HG03097 (cell line): ENCODE measurements around the gene IFIT5.
A peak's percentile ranks its signal among the peaks of the same experiment; 100 is the strongest.
"Not testable (repeated sequence)": the region's sequence is repeated elsewhere in the genome, so short reads cannot be mapped to it uniquely, and the experiment has no call there.

Source experiments
- ATAC-seq: cut with Tn5 transposase; IDR thresholded peaks from one replicate; pipeline ENCODE4 v1.9.1; 2021; ENCODE audit not compliant: unreplicated experiment, low FRiP score

IFIT5 gene, protein sequence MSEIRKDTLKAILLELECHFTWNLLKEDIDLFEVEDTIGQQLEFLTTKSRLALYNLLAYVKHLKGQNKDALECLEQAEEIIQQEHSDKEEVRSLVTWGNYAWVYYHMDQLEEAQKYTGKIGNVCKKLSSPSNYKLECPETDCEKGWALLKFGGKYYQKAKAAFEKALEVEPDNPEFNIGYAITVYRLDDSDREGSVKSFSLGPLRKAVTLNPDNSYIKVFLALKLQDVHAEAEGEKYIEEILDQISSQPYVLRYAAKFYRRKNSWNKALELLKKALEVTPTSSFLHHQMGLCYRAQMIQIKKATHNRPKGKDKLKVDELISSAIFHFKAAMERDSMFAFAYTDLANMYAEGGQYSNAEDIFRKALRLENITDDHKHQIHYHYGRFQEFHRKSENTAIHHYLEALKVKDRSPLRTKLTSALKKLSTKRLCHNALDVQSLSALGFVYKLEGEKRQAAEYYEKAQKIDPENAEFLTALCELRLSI

DNA sequence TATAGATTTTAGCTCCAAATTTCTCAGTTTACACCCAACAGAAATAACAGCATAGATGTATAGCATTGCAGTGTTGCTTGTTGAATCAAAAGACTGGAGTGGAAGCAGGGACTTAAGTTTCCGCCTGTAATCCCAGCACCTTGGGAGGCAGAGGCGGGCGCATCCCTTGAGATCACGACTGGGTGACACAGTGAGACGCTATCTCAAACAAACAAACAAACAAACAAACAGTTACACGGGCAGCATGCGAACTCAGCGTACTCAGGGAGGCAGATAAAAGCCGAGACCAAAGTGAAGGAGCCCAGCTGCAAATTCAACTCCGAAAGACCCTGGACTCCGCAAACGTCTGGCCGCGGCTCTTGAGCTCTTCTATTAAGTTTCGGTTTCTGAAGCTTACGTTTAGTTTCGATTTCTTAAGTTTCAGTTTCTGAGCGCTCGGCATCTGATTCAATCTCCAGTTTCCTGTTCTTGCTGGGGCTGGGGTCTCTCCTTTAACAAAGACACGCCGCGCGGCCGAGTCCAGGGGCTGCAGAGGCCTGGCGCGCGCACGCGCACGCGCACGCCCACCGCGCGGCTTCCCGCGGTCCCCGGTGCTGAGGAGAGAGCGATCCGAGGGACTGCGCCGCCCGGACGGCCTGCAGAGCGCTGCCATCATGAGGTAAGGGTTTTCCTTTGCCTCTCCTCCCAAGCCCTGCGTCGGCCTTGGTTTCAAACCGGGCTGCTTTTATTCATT lies at the start of gene IFIT5:
Gene IFIT5, plus strand, starts transcription at position 423 of the 733 bp plus-strand sequence. Its CDS starts 231 bp downstream, at position 654.
- ATAC-seq, result peak; percentile 71

- ATAC-seq, result peak; percentile 56
These were observed 46.8 kb upstream of the IFIT5 start for GRCh38 chr10:89367529-89367928.

- no peak for ATAC-seq
These were observed 46.2 kb upstream of the IFIT5 start for GRCh38 chr10:89368129-89368528.

- ATAC-seq, result no peak
These were observed 44.9 kb upstream of the IFIT5 start for GRCh38 chr10:89369156-89370105.

DNA sequence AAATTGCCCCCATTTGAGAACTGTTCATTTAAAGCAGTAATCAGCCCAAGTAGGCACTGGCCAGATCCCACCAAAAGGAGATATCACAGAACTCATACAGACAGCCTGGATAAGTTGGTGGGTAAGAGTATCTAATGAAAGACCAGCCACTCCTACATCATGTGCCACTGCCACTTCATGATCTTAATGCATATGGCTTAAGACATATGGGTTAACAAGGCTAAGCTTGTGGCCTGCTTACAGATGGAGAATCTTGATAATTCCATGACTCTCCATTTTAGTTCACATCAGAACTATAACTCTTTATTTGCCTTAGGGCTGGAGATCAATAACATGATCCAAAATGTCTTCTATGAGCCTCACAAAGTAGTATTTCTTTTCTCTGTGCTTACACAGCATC lies 43.3 kb upstream of the IFIT5 start:
- no peak for ATAC-seq

- ATAC-seq, result no peak
These were observed 42.4 kb upstream of the IFIT5 start for GRCh38 chr10:89371987-89372386.

DNA sequence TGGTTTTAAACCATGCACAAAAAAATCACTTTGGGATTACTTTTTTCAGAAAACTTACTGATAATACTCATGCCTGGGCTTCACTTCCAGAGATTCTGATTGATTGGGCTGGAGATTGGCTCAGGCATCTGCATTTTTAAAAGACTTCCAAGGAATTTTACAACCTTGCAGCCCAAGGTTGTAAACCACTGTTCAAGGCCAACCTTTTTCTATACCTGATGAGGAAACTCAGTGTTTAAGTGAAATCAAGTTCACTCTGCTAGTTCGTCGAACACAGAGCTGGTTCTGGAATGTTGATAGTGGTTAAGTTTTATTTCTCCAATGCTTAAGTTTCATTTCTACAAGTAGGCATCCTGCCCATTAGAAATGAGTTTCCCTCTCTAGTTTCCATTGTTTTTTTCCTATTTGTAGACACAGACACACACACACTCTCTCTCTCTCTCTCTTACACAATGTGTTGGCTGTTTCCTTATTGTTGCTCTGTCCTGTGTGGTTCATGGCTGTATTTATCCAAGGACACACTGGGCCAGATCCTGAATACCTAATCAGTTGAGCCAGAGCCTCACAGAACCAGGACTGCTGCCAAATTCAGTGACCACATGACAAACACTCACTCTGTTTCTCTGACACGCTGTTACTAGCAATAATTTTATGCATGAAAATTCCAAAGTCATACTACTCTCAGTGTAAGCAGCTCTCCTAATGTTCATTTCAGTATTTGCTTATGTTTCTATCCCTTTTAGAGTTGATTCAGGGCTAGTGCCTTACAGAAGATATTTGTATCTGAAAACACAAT lies 40.3 kb upstream of the IFIT5 start:
- no peak for ATAC-seq

DNA sequence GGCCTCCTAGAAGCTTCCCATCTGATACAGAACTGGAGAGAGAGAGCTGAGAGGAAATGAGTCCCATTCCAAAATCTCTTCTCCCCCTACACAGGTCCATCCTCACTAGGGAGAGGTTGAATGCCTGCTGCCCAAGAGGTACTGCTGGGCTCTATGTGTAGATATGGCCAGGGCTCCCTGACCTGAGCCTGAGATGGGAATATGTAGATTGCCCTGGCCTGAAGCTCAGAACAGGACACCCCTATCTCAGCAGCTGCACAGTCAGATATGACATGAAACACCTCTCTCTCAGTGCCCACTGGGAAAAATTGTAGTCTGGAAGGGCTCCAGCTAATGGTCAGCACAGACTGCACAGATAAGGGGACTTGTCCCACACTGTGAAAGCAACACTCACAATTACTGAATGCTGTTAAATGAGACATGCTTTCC lies 39.6 kb upstream of the IFIT5 start:
- no peak for ATAC-seq

DNA sequence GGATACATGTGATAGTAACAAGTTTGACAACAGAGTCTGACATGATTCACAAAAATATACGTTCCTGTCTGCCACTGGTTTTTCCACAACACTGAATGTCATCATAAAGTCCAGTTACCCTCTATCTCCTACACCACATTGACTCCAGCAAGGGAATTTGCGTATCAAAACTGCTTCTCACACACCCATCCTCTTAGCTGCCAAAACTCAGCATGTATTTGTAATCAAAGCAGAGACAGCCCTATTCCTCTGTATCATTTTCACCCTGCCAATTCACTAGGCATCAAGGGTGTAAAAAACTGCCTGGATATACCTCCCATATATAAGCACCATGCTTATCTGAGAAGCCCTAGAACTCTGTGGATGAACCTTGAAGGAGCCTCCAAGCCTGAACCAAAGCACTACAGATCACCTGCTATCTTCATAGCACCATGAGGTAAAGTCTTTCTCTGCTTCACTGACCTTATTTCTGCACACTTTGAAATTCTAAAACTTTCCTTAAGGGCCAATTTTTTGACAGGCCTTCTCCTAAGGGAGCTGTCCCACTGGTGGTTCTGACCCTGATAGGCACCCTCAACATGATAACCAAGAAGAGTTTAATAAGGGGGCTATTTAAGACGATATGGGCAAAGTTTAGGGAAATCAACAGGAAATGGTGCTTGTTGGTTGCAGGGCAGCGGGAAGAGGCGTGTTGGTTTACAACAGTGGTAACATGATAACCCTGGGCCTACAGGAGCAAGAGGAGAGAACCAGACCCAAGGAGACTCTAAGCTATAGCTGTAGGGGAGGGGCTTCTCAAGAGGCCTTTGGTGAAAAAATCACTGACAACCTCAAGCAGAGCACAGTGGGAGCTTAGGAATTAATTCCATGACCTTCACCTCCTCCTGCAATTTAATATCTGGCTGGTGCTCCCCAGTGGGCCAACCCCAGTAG lies 36.4 kb upstream of the IFIT5 start, which contains the start of gene IFIT1B:
Gene IFIT1B, plus strand, starts transcription at position 352 of the 933 bp plus-strand sequence. Its CDS starts 80 bp downstream, at position 432.
- ATAC-seq, result no peak

DNA sequence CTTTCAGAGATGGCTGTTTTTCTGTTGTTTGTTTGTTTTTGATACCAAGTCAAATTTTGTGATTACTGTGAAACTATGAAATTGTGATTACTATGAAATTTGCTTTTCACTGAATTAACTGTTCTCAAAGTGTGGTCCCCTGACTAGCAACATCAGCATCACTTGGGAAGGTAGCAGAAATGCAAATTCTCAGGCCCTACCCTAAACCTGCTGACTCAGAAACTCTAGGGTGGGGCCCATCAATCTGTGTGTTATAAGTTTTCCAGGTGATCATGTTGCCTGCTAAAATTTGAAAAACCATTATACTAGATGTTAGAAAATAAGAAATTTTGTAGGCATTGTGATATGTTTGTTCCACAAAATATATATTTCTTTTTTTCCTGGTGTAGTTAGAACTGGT lies 35.3 kb upstream of the IFIT5 start:
- no peak for ATAC-seq

DNA sequence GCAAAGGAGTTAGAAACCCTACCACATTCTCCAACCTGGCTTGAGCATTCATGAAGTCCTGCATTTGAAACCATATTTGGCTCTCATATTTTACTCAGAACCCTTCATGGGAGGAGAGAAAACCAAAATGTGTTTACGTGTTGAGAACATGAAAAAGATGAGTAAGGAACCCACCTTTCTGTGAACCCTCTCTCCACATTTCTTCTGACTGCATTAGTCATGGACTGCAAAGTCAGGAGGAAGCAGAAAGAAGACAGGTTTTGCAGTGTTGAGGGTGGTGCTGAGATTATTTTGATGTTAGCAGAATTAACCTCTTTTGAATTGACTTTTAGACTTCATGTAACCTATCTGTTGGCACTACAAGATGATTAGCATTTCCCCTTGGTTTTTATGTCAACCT lies 31.6 kb upstream of the IFIT5 start:
- no peak for ATAC-seq

DNA sequence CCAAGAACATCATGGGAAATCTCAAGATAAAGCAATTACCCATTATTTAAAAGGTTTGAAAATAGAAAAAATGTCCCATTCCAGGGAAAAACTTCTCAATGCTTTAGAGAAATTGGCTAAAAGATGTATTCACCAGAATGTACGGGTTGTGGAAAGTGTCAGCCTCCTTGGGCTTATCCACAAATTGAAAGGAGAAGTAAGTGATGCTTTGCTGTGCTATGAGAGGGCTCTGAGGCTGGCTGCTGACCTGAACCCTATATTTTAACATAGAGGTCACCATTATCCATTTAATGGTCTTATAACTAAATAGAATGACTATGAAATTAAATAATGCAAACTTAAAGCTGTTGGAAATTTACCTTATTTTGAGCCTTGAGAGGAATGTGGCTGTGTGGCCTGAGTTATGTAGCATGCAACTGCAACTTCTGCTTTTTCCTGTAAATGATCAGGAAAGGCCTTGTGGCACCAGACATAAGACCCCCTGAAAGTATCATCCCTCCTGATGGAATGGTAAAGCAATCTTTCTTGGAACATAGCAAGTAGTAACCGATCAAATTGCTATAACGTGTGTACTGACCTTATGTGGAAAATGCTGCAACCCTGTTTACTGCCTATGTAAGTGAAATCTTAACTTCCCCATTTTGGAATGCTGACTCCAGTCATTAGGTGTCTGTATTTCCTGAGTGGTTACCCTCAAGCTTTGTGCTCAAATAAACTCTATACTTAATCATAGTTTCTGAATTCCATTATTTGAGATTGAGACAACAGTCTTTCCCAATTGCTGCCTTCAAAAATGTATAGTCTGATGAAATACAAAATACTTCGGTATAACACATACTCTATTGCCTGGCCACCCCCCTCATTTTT lies 29.7 kb upstream of the IFIT5 start:
- ATAC-seq, result no peak

DNA sequence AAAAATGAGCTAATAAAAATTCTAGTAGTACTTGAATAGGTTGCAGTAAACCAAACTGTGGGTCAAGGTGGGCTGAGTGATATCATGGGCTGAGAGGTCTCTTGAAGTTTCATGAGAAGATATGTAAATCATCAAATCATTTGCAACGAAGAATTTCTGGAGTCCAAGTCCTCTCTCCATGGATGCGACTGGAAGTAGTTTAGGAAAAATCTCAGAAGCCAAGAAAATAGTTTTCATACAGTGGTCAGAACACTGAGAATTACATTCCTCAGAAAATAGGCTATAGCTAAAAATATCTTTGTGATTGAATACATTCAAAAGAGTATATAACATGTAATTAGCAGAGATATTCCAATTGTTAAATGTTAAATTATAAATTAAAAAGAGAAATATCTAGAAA lies 25.6 kb upstream of the IFIT5 start:
- ATAC-seq, result no peak

GRCh38 chr10:89389254-89389653 lies 25.1 kb upstream of the IFIT5 start:
- no peak for ATAC-seq

DNA sequence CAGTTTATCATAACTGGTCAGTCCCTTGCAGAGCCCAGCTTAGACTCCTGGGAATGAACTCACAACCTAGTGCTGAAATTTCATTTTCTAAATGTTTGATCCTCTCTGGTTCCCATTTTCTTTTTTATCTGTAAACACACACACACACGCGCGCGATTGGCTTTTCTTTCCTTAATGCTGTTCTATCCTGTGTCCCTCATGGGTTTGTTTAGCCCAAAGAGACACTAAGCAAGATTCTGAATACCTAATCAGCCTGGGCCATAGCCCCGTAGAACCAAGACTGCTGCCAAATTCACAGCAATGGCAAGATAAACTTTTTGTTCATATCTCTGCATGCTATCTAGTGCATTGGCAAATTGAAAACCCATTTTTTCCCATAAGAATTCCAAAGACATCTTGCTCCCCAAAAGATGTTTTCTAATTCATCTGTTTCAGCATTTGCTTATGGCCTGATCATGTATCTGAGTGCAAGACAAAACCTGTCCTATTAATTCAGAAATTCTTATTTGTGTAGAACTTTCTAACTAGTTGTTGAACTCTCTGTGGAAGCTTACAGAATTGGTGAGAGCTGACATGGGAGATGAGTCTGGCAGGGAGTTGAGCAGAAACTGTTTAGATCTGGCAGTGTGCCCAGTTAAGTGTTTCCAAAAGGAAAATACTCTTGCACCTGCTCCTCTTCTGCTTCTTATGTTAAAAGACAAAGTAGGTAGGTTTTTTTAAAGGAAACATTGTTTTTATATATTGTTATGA lies 23.7 kb upstream of the IFIT5 start:
- no peak for ATAC-seq

GRCh38 chr10:89391226-89391576 lies 23.2 kb upstream of the IFIT5 start:
- not testable (repeated sequence) for ATAC-seq
